ENCODE results near the gene BCL11B. TPM values are rescaled to one million over a fixed set of nuclear protein-coding genes. Genes with fewer than 3 reads are reported as not detected.
"Not testable (repeated sequence)": the region's sequence is repeated elsewhere in the genome, so short reads cannot be mapped to it uniquely, and the experiment has no call there.

BCL11B gene
- total and polyA plus RNA-seq, 4 donors: 3.0 to 12.9 (median 11.0) TPM

DNA sequence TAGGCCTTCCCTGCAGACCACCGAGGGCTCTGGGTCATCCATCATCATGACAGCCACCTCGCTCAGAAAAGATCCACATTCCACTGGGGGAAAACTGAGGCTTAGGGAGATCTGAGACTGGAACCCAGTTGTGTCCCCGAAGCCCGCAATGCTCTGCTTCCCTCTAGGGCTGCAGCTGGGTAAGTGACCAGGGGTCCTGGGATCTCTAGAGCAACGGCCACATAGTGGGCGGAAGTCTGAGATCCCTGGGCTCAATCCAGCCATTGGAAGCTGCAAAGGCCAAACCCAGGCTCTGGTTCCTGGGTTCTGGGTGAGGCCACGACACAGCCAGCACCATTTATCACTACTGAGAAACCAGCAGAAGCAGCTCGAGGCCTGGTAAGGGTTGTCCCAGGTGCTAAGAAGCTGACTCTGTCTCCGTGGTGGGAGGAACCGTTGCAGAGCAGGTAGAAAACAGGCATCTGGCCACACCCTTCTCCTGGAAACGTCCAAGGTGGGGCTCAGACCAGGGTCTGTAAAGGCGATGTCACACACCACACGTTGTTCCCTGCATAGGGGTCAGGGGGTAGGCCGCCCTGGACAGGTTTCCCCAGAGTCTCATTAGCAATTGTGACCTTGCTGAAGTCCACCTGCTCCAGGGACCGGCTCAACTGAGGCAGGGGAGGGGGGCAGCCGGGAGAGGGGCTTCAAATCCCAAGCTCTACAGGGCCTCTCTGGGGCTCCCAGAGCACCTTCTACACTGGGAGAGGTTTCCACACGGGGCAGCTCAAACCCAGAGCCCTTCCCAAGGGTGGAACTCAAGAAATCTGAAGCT lies 38.6 kb downstream of the BCL11B start:
- no peaks in the 10 kb centered on the region for H3K9me3 ChIP-seq (ENCODE audit: control insufficient read depth, insufficient read depth, low read length)
- WGBS (ENCODE audit: insufficient coverage): 74% methylated on average over 17 of the region's 17 CpGs
- H3K4me3 ChIP-seq (ENCODE audit: low read depth, low read length): no peak overlapping the region
- peaks cover 67% of the 10 kb centered on the region for H3K4me1 ChIP-seq (ENCODE audit: control insufficient read depth, insufficient read depth, low read length)
- H3K27me3 ChIP-seq (ENCODE audit: control insufficient read depth, insufficient read depth, low read length): peaks cover 16% of the 10 kb centered on the region
- peaks cover 9% of the 10 kb centered on the region for H3K36me3 ChIP-seq (ENCODE audit: control insufficient read depth, insufficient read depth, low read length)
- DNase-seq (ENCODE audit: low read depth in 4 of 6, low spot score in 6 of 6): no peak
- no peak overlapping the region for H3K27ac ChIP-seq (ENCODE audit: low read depth, low read length)

DNA sequence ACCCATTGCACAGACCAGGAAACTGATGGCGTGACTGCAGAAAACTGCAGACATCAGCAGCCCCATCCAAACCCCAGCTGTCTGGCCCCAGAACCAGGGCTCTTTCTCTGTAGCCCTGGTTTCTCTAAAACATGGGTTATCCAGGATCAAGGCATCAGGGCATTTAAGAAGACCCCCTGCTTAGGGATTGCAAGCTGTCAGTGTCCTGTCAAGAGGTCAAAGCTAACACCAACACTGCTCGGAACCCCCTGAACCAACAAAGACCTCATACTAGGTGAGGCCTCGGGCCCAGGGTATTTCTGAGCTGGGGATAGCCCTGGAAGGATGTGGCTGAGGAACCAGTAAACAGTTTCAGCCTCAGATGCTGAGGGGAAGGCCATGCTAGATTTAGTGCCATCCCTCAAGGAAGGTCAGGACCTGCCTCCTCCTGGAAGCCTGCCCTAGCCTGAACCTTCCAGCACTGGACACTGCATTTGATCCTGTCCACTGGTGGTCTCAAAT lies 39.2 kb downstream of the BCL11B start:
- peaks cover 15% of the 10 kb centered on the region for H3K27me3 ChIP-seq (ENCODE audit: control insufficient read depth, insufficient read depth, low read length)

DNA sequence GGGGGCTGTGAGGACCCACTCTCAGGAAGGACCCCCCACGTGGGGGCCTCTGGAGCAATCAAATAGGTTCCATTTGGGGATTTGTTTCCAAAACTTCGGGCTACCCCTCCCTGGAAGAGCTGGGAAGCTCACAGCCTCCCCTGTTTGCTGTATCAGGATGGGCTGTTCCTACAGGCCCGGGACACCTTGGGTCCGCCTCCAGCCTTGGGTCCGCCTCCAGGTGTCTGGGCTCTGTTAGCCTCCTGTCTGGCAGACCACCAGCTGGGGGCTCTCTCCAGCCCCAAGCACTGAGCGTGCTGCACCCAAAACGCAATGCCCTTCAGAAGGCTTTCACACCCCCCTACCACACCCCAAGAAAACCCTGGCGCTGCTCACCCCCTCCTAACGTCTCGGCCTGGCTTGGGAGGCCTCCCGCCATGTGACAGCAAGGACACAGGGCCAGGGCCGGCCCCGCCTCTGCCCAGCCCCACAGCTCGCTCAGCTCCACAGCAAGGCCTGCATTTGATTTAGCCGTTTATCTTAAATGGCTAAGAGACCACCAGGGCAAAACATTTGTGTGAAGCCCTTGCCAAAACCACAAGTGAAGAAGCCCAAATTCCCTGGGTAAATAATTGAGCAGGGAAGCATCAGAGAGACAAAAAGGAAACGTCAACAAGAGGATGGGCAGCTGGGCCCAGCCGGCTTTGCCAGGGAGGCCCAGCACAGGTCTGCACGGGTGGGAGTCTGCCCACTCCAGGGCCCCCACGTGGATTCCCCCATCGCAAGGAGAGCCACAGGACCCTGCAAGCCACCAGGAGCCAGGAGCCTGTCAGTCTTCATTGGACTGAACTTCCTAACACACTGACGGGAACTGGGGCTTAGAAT lies 39.9 kb downstream of the BCL11B start:
- WGBS (ENCODE audit: insufficient coverage): 38% methylated on average over 21 of the region's 21 CpGs
- Histone ChIP-seq H3K4me1 (ENCODE audit: control insufficient read depth, insufficient read depth, low read length) (peaks cover 69% of the 10 kb centered on the region), H3K9me3 (ENCODE audit: control insufficient read depth, insufficient read depth, low read length) (no peaks in the 10 kb centered on the region), H3K27me3 (ENCODE audit: control insufficient read depth, insufficient read depth, low read length) (peaks cover 13% of the 10 kb centered on the region), H3K4me3 (ENCODE audit: low read depth, low read length) (no peak overlapping the region), H3K27ac (ENCODE audit: low read depth, low read length) (no peak overlapping the region), H3K36me3 (ENCODE audit: control insufficient read depth, insufficient read depth, low read length) (peaks cover 9% of the 10 kb centered on the region)
- no peak for DNase-seq (ENCODE audit: low read depth in 4 of 6, low spot score in 6 of 6)

More for the DNA sequence above, 39.2 kb downstream of the BCL11B start:
- H3K9me3 ChIP-seq (ENCODE audit: control insufficient read depth, insufficient read depth, low read length): no peaks in the 10 kb centered on the region
- no peak overlapping the region for H3K4me3 ChIP-seq (ENCODE audit: low read depth, low read length)
- WGBS (ENCODE audit: insufficient coverage): 78% methylated on average over 2 of the region's 3 CpGs
- peaks cover 70% of the 10 kb centered on the region for H3K4me1 ChIP-seq (ENCODE audit: control insufficient read depth, insufficient read depth, low read length)
- H3K27ac ChIP-seq (ENCODE audit: low read depth, low read length): no peak overlapping the region
- H3K36me3 ChIP-seq (ENCODE audit: control insufficient read depth, insufficient read depth, low read length): peaks cover 9% of the 10 kb centered on the region
- DNase-seq (ENCODE audit: low read depth in 4 of 6, low spot score in 6 of 6): no peak

DNA sequence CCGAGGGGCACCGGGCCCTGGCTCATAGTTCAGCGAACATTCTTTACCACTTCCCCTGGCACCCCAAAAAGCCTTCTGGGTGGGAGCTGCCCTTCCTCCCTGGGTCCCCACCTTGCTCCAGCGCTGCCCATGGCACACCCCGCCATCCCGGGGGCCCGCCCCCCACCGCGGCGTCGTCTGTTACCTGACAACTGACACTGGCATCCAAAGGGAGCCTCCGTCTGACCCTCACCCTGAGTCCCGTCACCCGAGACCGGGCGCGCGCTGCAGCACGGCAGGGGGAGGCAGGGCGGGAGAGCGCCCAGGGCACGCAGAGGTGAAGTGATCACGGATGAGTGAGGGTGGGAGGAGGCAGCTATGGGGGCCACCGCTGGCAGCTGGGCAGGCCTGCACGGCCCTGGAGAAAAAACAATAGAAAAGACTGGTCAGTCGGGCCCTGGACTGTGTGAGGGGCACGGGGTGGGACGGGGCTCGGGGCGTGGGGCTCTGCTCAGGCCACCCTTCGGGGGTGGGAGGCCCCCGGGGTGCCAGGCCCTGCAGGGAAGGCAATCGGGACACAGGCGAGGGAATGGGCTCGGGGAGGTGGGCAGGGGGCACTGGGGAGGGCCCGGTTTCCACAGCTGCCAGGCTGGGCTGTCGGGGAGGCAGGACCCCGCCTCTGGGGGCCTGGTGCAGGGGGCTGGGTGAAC lies 40.7 kb downstream of the BCL11B start:
- no peaks in the 10 kb centered on the region for H3K9me3 ChIP-seq (ENCODE audit: control insufficient read depth, insufficient read depth, low read length)
- no peak overlapping the region for H3K27ac ChIP-seq (ENCODE audit: low read depth, low read length)
- H3K36me3 ChIP-seq (ENCODE audit: control insufficient read depth, insufficient read depth, low read length): peaks cover 9% of the 10 kb centered on the region
- DNase-seq (ENCODE audit: low read depth in 4 of 6, low spot score in 6 of 6): no peak
- H3K4me3 ChIP-seq (ENCODE audit: low read depth, low read length): no peak overlapping the region
- H3K4me1 ChIP-seq (ENCODE audit: control insufficient read depth, insufficient read depth, low read length): peaks cover 67% of the 10 kb centered on the region
- 29% methylated on average over 38 of the region's 38 CpGs for WGBS (ENCODE audit: insufficient coverage)
- H3K27me3 ChIP-seq (ENCODE audit: control insufficient read depth, insufficient read depth, low read length): peaks cover 13% of the 10 kb centered on the region

DNA sequence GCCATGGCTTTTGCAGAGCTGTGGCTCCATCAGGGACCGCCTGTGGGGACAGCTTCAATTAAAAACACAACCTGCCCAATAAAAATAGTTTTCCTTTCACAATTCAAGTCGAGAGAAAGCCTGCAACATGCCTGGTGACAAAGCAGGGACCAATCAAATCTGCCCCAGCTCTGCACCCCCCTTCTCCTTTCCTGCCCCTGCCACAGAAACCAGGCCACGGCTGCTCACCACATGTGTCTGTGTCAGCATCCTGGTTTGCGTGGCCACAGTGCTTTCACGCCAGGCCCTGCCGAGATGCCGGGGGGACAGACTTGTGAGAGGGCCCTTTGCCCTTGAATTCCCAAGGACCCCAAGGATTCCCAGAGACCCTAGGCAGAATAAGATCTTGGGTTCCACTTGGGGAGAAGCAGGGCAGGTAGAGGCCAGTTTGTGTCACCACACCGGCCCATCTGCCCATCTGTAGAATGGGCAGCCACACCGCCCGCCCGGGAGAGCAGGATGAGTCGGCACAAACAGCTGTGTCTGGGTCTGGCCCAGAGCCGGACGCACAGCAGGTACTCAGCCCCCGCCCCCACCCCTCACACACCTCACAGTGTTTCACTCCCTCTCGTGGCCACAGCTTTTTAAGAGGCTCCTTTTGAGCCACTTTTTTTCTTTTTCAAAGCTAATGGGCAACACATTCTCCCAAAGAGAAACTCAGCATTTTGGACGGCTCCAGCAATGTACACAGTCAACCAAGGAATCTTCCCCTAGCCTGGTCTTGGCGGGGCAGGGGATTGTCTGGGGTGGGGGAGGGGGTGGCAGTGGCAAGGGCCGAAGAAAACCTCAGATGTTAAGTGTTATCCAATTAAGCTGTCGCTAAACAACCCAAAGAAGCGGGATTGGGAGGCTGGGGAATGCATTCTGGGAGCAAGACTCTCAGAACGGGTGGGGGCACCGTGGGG lies 41.5 kb downstream of the BCL11B start:
- Histone ChIP-seq H3K27me3 (ENCODE audit: control insufficient read depth, insufficient read depth, low read length) (peaks cover 11% of the 10 kb centered on the region), H3K4me1 (ENCODE audit: control insufficient read depth, insufficient read depth, low read length) (peaks cover 67% of the 10 kb centered on the region)
- DNase-seq (ENCODE audit: low read depth in 4 of 6, low spot score in 6 of 6): no peak

GRCh38 chr14:99229654-99230207 lies 42.3 kb downstream of the BCL11B start:
- peaks cover 65% of the 10 kb centered on the region for H3K4me1 ChIP-seq (ENCODE audit: control insufficient read depth, insufficient read depth, low read length)
- WGBS (ENCODE audit: insufficient coverage): 46% methylated on average over 10 of the region's 10 CpGs

More for the DNA sequence above, 41.5 kb downstream of the BCL11B start:
- Histone ChIP-seq H3K9me3 (ENCODE audit: control insufficient read depth, insufficient read depth, low read length) (no peaks in the 10 kb centered on the region), H3K36me3 (ENCODE audit: control insufficient read depth, insufficient read depth, low read length) (peaks cover 9% of the 10 kb centered on the region), H3K27ac (ENCODE audit: low read depth, low read length) (no peak overlapping the region), H3K4me3 (ENCODE audit: low read depth, low read length) (no peak overlapping the region)
- 47% methylated on average over 21 of the region's 23 CpGs for WGBS (ENCODE audit: insufficient coverage)

DNA sequence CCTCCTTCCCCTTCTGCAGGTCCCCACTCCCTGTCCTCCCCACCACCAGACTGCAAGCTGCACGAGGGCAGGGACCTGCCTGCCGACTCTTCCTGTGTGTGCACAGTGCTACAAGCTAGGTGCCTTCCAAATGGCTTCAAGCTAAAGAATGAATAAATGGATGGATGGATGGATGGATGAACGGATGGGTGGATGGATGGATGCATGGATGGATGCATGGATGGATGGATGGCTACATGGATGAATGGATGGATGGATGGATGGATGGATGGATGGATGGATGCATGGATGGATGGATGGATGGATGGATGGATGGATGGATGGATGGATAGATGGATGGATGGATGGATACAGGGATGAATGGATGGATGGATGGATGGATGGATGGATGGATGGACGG lies 43.2 kb downstream of the BCL11B start:
- WGBS (ENCODE audit: insufficient coverage): 95% methylated on average over 3 of the region's 4 CpGs
- H3K9me3 ChIP-seq (ENCODE audit: control insufficient read depth, insufficient read depth, low read length); H3K4me3 ChIP-seq (ENCODE audit: low read depth, low read length); DNase-seq (ENCODE audit: low read depth in 4 of 6, low spot score in 6 of 6); H3K27ac ChIP-seq (ENCODE audit: low read depth, low read length); H3K36me3 ChIP-seq (ENCODE audit: control insufficient read depth, insufficient read depth, low read length): not testable (repeated sequence)
- Histone ChIP-seq H3K4me1 (ENCODE audit: control insufficient read depth, insufficient read depth, low read length) (peaks cover 62% of the 10 kb centered on the region), H3K27me3 (ENCODE audit: control insufficient read depth, insufficient read depth, low read length) (peaks cover 11% of the 10 kb centered on the region)

More at GRCh38 chr14:99229654-99230207, 42.3 kb downstream of the BCL11B start:
- Histone ChIP-seq H3K27ac (ENCODE audit: low read depth, low read length) (no peak overlapping the region), H3K27me3 (ENCODE audit: control insufficient read depth, insufficient read depth, low read length) (peaks cover 11% of the 10 kb centered on the region), H3K36me3 (ENCODE audit: control insufficient read depth, insufficient read depth, low read length) (peaks cover 9% of the 10 kb centered on the region), H3K4me3 (ENCODE audit: low read depth, low read length) (no peak overlapping the region), H3K9me3 (ENCODE audit: control insufficient read depth, insufficient read depth, low read length) (no peaks in the 10 kb centered on the region)
- no peak for DNase-seq (ENCODE audit: low read depth in 4 of 6, low spot score in 6 of 6)

GRCh38 chr14:99226687-99227086 lies 45.3 kb downstream of the BCL11B start:
- peaks cover 9% of the 10 kb centered on the region for H3K36me3 ChIP-seq (ENCODE audit: control insufficient read depth, insufficient read depth, low read length)
- no peak overlapping the region for H3K27ac ChIP-seq (ENCODE audit: low read depth, low read length)
- peaks cover 53% of the 10 kb centered on the region for H3K4me1 ChIP-seq (ENCODE audit: control insufficient read depth, insufficient read depth, low read length)
- DNase-seq (ENCODE audit: low read depth in 4 of 6, low spot score in 6 of 6): peak in 1 of 6 donors; percentile 56
- H3K27me3 ChIP-seq (ENCODE audit: control insufficient read depth, insufficient read depth, low read length): peaks cover 8% of the 10 kb centered on the region
- H3K4me3 ChIP-seq (ENCODE audit: low read depth, low read length): no peak overlapping the region
- WGBS (ENCODE audit: insufficient coverage): no CpG with 5 or more reads among the region's 4 CpGs
- no peaks in the 10 kb centered on the region for H3K9me3 ChIP-seq (ENCODE audit: control insufficient read depth, insufficient read depth, low read length)
